ENCODE results near the gene KLF13. TPM values are rescaled to one million over a fixed set of nuclear protein-coding genes. Genes with fewer than 3 reads are reported as not detected.

The KLF13 gene
- total RNA-seq, 1 donor from 2014 or later = 31.0 TPM

DNA sequence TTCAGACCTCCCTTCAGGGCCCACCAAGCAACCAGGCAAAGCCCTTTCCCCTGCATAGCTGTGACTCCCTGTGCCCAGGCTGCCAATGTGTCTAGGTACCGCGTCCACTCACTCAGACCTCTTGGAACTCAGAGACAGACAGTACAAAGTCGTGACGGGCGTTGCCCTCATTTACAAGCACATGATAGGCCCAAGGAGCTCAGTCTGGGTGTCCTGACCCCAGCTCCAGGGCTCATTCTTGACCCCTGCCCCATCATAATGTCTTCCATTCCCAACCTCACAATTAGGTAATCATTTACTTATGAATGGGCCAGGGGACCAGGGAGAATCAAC lies 56.0 kb downstream of the KLF13 start:
- H3K36me3 Mint-ChIP-seq (ENCODE audit: low read depth, unreplicated experiment) = peaks cover 36% of the 10 kb centered on the region
- FAIRE-seq (no peak), DNase-seq (ENCODE audit: low read depth) (no peak)
- H3K9ac ChIP-seq (ENCODE audit: low read length) = no peak overlapping the region
- H3K27me3 Mint-ChIP-seq (ENCODE audit: low read depth, unreplicated experiment) = peaks cover 5% of the 10 kb centered on the region
- H3K27me3 ChIP-seq (ENCODE audit: insufficient read depth, low read length) = no peaks in the 10 kb centered on the region
- peaks cover 3% of the 10 kb centered on the region for H3K4me1 ChIP-seq (ENCODE audit: insufficient read depth, low read length)
- H4K20me1 ChIP-seq (ENCODE audit: insufficient read depth, low read length) = peaks cover 18% of the 10 kb centered on the region
- TF ChIP-seq EZH2 (IDR thresholded peaks at IDR 0.05; ENCODE audit: insufficient read depth, low read length) (no peak), CTCF (IDR thresholded peaks at IDR 0.05; ENCODE audit: insufficient read depth, low read depth, low read length) (no peak)
- peaks cover 10% of the 10 kb centered on the region for H3K9me3 Mint-ChIP-seq (ENCODE audit: unreplicated experiment)
- H3K27ac ChIP-seq (ENCODE audit: low read depth, low read length) = no peak overlapping the region
- no peaks in the 10 kb centered on the region for H3K36me3 ChIP-seq (ENCODE audit: insufficient read depth, low read length)
- no peaks in the 10 kb centered on the region for H3K79me2 ChIP-seq (ENCODE audit: insufficient read depth, low read length)
- H3K4me2 ChIP-seq (ENCODE audit: low read length) = no peak overlapping the region
- no peak overlapping the region for H3K4me3 Mint-ChIP-seq (ENCODE audit: unreplicated experiment)
- H3K9me3 ChIP-seq (ENCODE audit: insufficient read depth, low read depth, low read length) = no peaks in the 10 kb centered on the region
- no peaks in the 10 kb centered on the region for H3K4me1 Mint-ChIP-seq (ENCODE audit: low read depth, unreplicated experiment)
- no peak overlapping the region for H2AFZ ChIP-seq (ENCODE audit: low read depth, low read length)
- H3K4me3 ChIP-seq (ENCODE audit: insufficient read depth, low read depth, low read length) = no peak overlapping the region
- no peak overlapping the region for H3K27ac Mint-ChIP-seq (ENCODE audit: unreplicated experiment)

DNA sequence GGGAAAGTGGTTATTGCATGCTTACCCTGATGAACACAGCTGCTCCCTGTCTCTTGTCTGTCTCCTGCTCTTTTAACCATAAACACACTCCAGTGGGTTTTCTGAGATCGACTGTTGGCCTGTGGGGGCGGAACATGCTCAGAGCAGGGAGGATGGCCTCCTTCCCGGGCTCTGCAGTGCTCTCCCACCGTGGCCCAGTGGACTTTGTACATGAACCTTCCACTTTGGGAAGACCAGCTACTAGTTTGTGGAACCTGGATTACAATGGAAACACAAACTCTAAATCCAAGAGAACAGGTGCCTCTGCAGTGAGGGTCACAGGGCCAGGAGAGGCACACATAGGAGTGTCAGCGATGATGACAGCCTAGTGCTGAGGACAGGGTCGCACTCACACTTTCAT lies 56.5 kb downstream of the KLF13 start:
- no peaks in the 10 kb centered on the region for H3K9me3 ChIP-seq (ENCODE audit: insufficient read depth, low read depth, low read length)
- no peak overlapping the region for H3K9ac ChIP-seq (ENCODE audit: low read length)
- H3K4me1 Mint-ChIP-seq (ENCODE audit: low read depth, unreplicated experiment) = peaks cover 3% of the 10 kb centered on the region
- no peak overlapping the region for H3K27ac Mint-ChIP-seq (ENCODE audit: unreplicated experiment)
- H3K4me3 Mint-ChIP-seq (ENCODE audit: unreplicated experiment) = no peak overlapping the region
- H3K36me3 ChIP-seq (ENCODE audit: insufficient read depth, low read length) = no peaks in the 10 kb centered on the region
- H3K4me2 ChIP-seq (ENCODE audit: low read length) = no peak overlapping the region
- H3K9me3 Mint-ChIP-seq (ENCODE audit: unreplicated experiment) = peaks cover 10% of the 10 kb centered on the region
- H3K4me1 ChIP-seq (ENCODE audit: insufficient read depth, low read length) = peaks cover 7% of the 10 kb centered on the region
- no peaks in the 10 kb centered on the region for H3K79me2 ChIP-seq (ENCODE audit: insufficient read depth, low read length)
- H3K27me3 Mint-ChIP-seq (ENCODE audit: low read depth, unreplicated experiment) = peaks cover 5% of the 10 kb centered on the region
- H3K27me3 ChIP-seq (ENCODE audit: insufficient read depth, low read length) = no peaks in the 10 kb centered on the region
- peaks cover 16% of the 10 kb centered on the region for H4K20me1 ChIP-seq (ENCODE audit: insufficient read depth, low read length)
- peaks cover 34% of the 10 kb centered on the region for H3K36me3 Mint-ChIP-seq (ENCODE audit: low read depth, unreplicated experiment)
- H3K27ac ChIP-seq (ENCODE audit: low read depth, low read length) = no peak overlapping the region
- FAIRE-seq = no peak
- no peak overlapping the region for H2AFZ ChIP-seq (ENCODE audit: low read depth, low read length)
- TF ChIP-seq EZH2 (IDR thresholded peaks at IDR 0.05; ENCODE audit: insufficient read depth, low read length) (no peak), CTCF (IDR thresholded peaks at IDR 0.05; ENCODE audit: insufficient read depth, low read depth, low read length) (no peak)
- DNase-seq (ENCODE audit: low read depth) = no peak
- no peak overlapping the region for H3K4me3 ChIP-seq (ENCODE audit: insufficient read depth, low read depth, low read length)

- no peak for FAIRE-seq
- Histone ChIP-seq H3K27me3 (ENCODE audit: insufficient read depth, low read length) (no peaks in the 10 kb centered on the region), H3K79me2 (ENCODE audit: insufficient read depth, low read length) (no peaks in the 10 kb centered on the region), H3K4me2 (ENCODE audit: low read length) (no peak overlapping the region), H4K20me1 (ENCODE audit: insufficient read depth, low read length) (peaks cover 6% of the 10 kb centered on the region), H3K4me3 (ENCODE audit: insufficient read depth, low read depth, low read length) (no peak overlapping the region), H2AFZ (ENCODE audit: low read depth, low read length) (no peak overlapping the region), H3K9ac (ENCODE audit: low read length) (no peak overlapping the region), H3K9me3 (ENCODE audit: insufficient read depth, low read depth, low read length) (no peaks in the 10 kb centered on the region), H3K36me3 (ENCODE audit: insufficient read depth, low read length) (no peaks in the 10 kb centered on the region), H3K27ac (ENCODE audit: low read depth, low read length) (no peak overlapping the region), H3K4me1 (ENCODE audit: insufficient read depth, low read length) (peaks cover 8% of the 10 kb centered on the region)
- no peak overlapping the region for H3K4me3 Mint-ChIP-seq (ENCODE audit: unreplicated experiment)
- H3K27me3 Mint-ChIP-seq (ENCODE audit: low read depth, unreplicated experiment) = peaks cover 5% of the 10 kb centered on the region
- peaks cover 26% of the 10 kb centered on the region for H3K36me3 Mint-ChIP-seq (ENCODE audit: low read depth, unreplicated experiment)
- H3K27ac Mint-ChIP-seq (ENCODE audit: unreplicated experiment) = no peak overlapping the region
- no peak for DNase-seq (ENCODE audit: low read depth)
- H3K9me3 Mint-ChIP-seq (ENCODE audit: unreplicated experiment) = peaks cover 10% of the 10 kb centered on the region
- TF ChIP-seq CTCF (IDR thresholded peaks at IDR 0.05; ENCODE audit: insufficient read depth, low read depth, low read length) (no peak), EZH2 (IDR thresholded peaks at IDR 0.05; ENCODE audit: insufficient read depth, low read length) (no peak)
- H3K4me1 Mint-ChIP-seq (ENCODE audit: low read depth, unreplicated experiment) = peaks cover 3% of the 10 kb centered on the region
These were observed 57.9 kb downstream of the KLF13 start for GRCh38 chr15:31384568-31384967.

All from astrocyte (in vitro differentiated cells and primary cell).